Glutamatergic neuron (in vitro differentiated cells): Measurements from ENCODE around the gene ZKSCAN1. TPM values are rescaled to one million over a fixed set of nuclear protein-coding genes. Genes with fewer than 3 reads are reported as not detected.
A peak's percentile ranks its signal among the peaks of the same experiment; 100 is the strongest.

Source experiments
- DNase-seq: peaks from one replicate; pipeline ENCODE4 v3.0.0; 2022
- H3K27ac Mint-ChIP-seq: one replicate; pipeline ENCODE4 v1.8.0; 2020; ENCODE audit warnings: mild to moderate bottlenecking, mixed read lengths, inconsistent platforms; ENCODE audit not compliant: unreplicated experiment
- H3K27me3 Mint-ChIP-seq: one replicate; pipeline ENCODE4 v1.8.0; 2020; ENCODE audit warnings: mild to moderate bottlenecking, moderate library complexity, mixed read lengths, inconsistent platforms; ENCODE audit not compliant: unreplicated experiment
- H3K36me3 Mint-ChIP-seq: one replicate; pipeline ENCODE4 v1.8.0; 2020; ENCODE audit warnings: mild to moderate bottlenecking, mixed read lengths, inconsistent platforms; ENCODE audit not compliant: unreplicated experiment
- H3K4me1 Mint-ChIP-seq: one replicate; pipeline ENCODE4 v1.8.0; 2020; ENCODE audit warnings: mild to moderate bottlenecking, low read depth, mixed read lengths, inconsistent platforms; ENCODE audit not compliant: unreplicated experiment
- H3K4me3 Mint-ChIP-seq: one replicate; pipeline ENCODE4 v1.8.0; 2020; ENCODE audit warnings: mild to moderate bottlenecking, mixed read lengths, inconsistent platforms; ENCODE audit not compliant: unreplicated experiment
- H3K9me3 Mint-ChIP-seq: one replicate; pipeline ENCODE4 v1.8.0; 2020; ENCODE audit warnings: mild to moderate bottlenecking, moderate library complexity, mixed read lengths, inconsistent platforms; ENCODE audit not compliant: unreplicated experiment
- total RNA-seq: library from RNA; stranded (reverse); fragmentation: NEBNext Ultra II Directional; extraction: Animal tissue kit (Norgen Biotek cat#: 25700); gene quantifications from one replicate; pipeline ENCODE4 v1.2.1, GENCODE V29; 2021; ENCODE audit not compliant: unreplicated experiment
- TF ChIP-seq, protein P1 (sequence below): fragments of 200-600 bp; sonication (generic); IDR thresholded peaks from one replicate; pipeline ENCODE4 v1.5.0; 2021; ENCODE audit not compliant: partially characterized antibody, unreplicated experiment

ZKSCAN1 gene
- total RNA-seq, 1 donor from 2014 or later: 127 TPM

GRCh38 chr7:100040575-100040974, 25.2 kb downstream of the ZKSCAN1 start:
- Mint-ChIP-seq H3K4me1 (no peaks in the 10 kb centered on the region), H3K36me3 (no peaks in the 10 kb centered on the region), H3K9me3 (no peaks in the 10 kb centered on the region), H3K27me3 (no peaks in the 10 kb centered on the region), H3K4me3 (no peak overlapping the region), H3K27ac (no peak overlapping the region)
- DNase-seq: no peak
- TF ChIP-seq, protein P1, sequence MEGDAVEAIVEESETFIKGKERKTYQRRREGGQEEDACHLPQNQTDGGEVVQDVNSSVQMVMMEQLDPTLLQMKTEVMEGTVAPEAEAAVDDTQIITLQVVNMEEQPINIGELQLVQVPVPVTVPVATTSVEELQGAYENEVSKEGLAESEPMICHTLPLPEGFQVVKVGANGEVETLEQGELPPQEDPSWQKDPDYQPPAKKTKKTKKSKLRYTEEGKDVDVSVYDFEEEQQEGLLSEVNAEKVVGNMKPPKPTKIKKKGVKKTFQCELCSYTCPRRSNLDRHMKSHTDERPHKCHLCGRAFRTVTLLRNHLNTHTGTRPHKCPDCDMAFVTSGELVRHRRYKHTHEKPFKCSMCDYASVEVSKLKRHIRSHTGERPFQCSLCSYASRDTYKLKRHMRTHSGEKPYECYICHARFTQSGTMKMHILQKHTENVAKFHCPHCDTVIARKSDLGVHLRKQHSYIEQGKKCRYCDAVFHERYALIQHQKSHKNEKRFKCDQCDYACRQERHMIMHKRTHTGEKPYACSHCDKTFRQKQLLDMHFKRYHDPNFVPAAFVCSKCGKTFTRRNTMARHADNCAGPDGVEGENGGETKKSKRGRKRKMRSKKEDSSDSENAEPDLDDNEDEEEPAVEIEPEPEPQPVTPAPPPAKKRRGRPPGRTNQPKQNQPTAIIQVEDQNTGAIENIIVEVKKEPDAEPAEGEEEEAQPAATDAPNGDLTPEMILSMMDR: no peak

- H3K4me1 Mint-ChIP-seq: no peaks in the 10 kb centered on the region
- H3K4me3 Mint-ChIP-seq: no peak overlapping the region
- no peak overlapping the region for H3K27ac Mint-ChIP-seq
- no peak for DNase-seq
- H3K36me3 Mint-ChIP-seq: no peaks in the 10 kb centered on the region
- H3K27me3 Mint-ChIP-seq: no peaks in the 10 kb centered on the region
- TF ChIP-seq, protein P1: no peak
- H3K9me3 Mint-ChIP-seq: no peaks in the 10 kb centered on the region
Observed at GRCh38 chr7:100044718-100045117, 29.3 kb downstream of the ZKSCAN1 start.

GRCh38 chr7:100048680-100049079, 33.3 kb downstream of the ZKSCAN1 start:
- no peaks in the 10 kb centered on the region for H3K27me3 Mint-ChIP-seq

GRCh38 chr7:100049441-100050291, 34.3 kb downstream of the ZKSCAN1 start, which contains the start of gene ZSCAN21:
Gene ZSCAN21 (plus strand): TSS chr7:100049774. CDS start chr7:100057007, 7,233 bp downstream.
- DNase-seq: peak; percentile 92
- Mint-ChIP-seq H3K27me3 (no peaks in the 10 kb centered on the region), H3K9me3 (peaks cover 5% of the 10 kb centered on the region), H3K4me1 (peaks cover 11% of the 10 kb centered on the region), H3K36me3 (peaks cover 4% of the 10 kb centered on the region), H3K27ac (peak within 1 kb of the TSS; percentile 96), H3K4me3 (peak within 1 kb of the TSS; percentile 95)
- TF ChIP-seq, protein P1: no peak

More at GRCh38 chr7:100048680-100049079, 33.3 kb downstream of the ZKSCAN1 start:
- peaks cover 4% of the 10 kb centered on the region for H3K36me3 Mint-ChIP-seq
- TF ChIP-seq, protein P1: no peak
- no peak overlapping the region for H3K4me3 Mint-ChIP-seq
- peaks cover 11% of the 10 kb centered on the region for H3K4me1 Mint-ChIP-seq
- no peak for DNase-seq
- peaks cover 5% of the 10 kb centered on the region for H3K9me3 Mint-ChIP-seq
- H3K27ac Mint-ChIP-seq: peak overlapping the region; percentile 22

GRCh38 chr7:100051611-100052010, 36.2 kb downstream of the ZKSCAN1 start:
- H3K27ac Mint-ChIP-seq: peak overlapping the region; percentile 20
- TF ChIP-seq, protein P1: no peak
- peaks cover 4% of the 10 kb centered on the region for H3K36me3 Mint-ChIP-seq
- no peak for DNase-seq
- peak overlapping the region; percentile 53 for H3K4me3 Mint-ChIP-seq
- H3K9me3 Mint-ChIP-seq: peaks cover 5% of the 10 kb centered on the region
- H3K4me1 Mint-ChIP-seq: peaks cover 11% of the 10 kb centered on the region
- H3K27me3 Mint-ChIP-seq: no peaks in the 10 kb centered on the region
